T-helper 1 cell treated with Interleukin-12 subunit alpha and Interleukin-12 subunit beta and Interleukin-4 antibody, amounts not matched to agents 30 μg/mL and 1 μg/mL, for 36 hours (primary cell): ENCODE measurements around the gene ITGA8.
"Not testable (repeated sequence)": the region's sequence is repeated elsewhere in the genome, so short reads cannot be mapped to it uniquely, and the experiment has no call there.

Experiments used
- H3K27ac Mint-ChIP-seq: one replicate; pipeline ENCODE4 v1.8.0; 2021; ENCODE audit warnings: mild to moderate bottlenecking, mixed read lengths
- H3K27me3 Mint-ChIP-seq: one replicate; pipeline ENCODE4 v1.8.0; 2021; ENCODE audit warnings: low read depth, mixed read lengths
- H3K36me3 Mint-ChIP-seq: one replicate; pipeline ENCODE4 v1.8.0; 2021; ENCODE audit warnings: low read depth, mixed read lengths
- H3K4me1 Mint-ChIP-seq: one replicate; pipeline ENCODE4 v1.8.0; 2021; ENCODE audit warnings: low read depth, mixed read lengths
- H3K4me3 Mint-ChIP-seq: one replicate; pipeline ENCODE4 v1.8.0; 2021; ENCODE audit warnings: mild to moderate bottlenecking, moderate library complexity, mixed read lengths
- H3K9me3 Mint-ChIP-seq: one replicate; pipeline ENCODE4 v1.8.0; 2021; ENCODE audit warnings: mixed read lengths

The ITGA8 gene

GRCh38 chr10:15681076-15681475, 38.6 kb downstream of the ITGA8 start:
- Mint-ChIP-seq H3K36me3 (no peaks in the 10 kb centered on the region), H3K9me3 (no peaks in the 10 kb centered on the region), H3K4me1 (no peaks in the 10 kb centered on the region), H3K27me3 (peaks cover 25% of the 10 kb centered on the region), H3K27ac (no peak overlapping the region), H3K4me3 (no peak overlapping the region)

- no peaks in the 10 kb centered on the region for H3K4me1 Mint-ChIP-seq
- no peaks in the 10 kb centered on the region for H3K9me3 Mint-ChIP-seq
- H3K4me3 Mint-ChIP-seq: no peak overlapping the region
- H3K27me3 Mint-ChIP-seq: peaks cover 19% of the 10 kb centered on the region
- no peak overlapping the region for H3K27ac Mint-ChIP-seq
- no peaks in the 10 kb centered on the region for H3K36me3 Mint-ChIP-seq
Measured at GRCh38 chr10:15678851-15679250, 40.9 kb downstream of the ITGA8 start.

- H3K36me3 Mint-ChIP-seq: no peaks in the 10 kb centered on the region
- H3K9me3 Mint-ChIP-seq: no peaks in the 10 kb centered on the region
- H3K27me3 Mint-ChIP-seq: peaks cover 3% of the 10 kb centered on the region
- H3K4me1 Mint-ChIP-seq: no peaks in the 10 kb centered on the region
- no peak overlapping the region for H3K4me3 Mint-ChIP-seq
- no peak overlapping the region for H3K27ac Mint-ChIP-seq
Measured at GRCh38 chr10:15672469-15672868, 47.3 kb downstream of the ITGA8 start.

- Mint-ChIP-seq H3K36me3 (no peaks in the 10 kb centered on the region), H3K4me3 (no peak overlapping the region), H3K9me3 (no peaks in the 10 kb centered on the region), H3K4me1 (no peaks in the 10 kb centered on the region), H3K27me3 (no peaks in the 10 kb centered on the region), H3K27ac (no peak overlapping the region)
Measured at GRCh38 chr10:15670880-15671279, 48.8 kb downstream of the ITGA8 start.

GRCh38 chr10:15661574-15661973, 58.1 kb downstream of the ITGA8 start:
- no peaks in the 10 kb centered on the region for H3K4me1 Mint-ChIP-seq
- H3K9me3 Mint-ChIP-seq: no peaks in the 10 kb centered on the region
- no peak overlapping the region for H3K4me3 Mint-ChIP-seq
- no peaks in the 10 kb centered on the region for H3K36me3 Mint-ChIP-seq
- H3K27me3 Mint-ChIP-seq: no peaks in the 10 kb centered on the region
- H3K27ac Mint-ChIP-seq: no peak overlapping the region

GRCh38 chr10:15660990-15661389, 58.7 kb downstream of the ITGA8 start:
- Mint-ChIP-seq H3K9me3 (no peaks in the 10 kb centered on the region), H3K27me3 (no peaks in the 10 kb centered on the region), H3K4me1 (no peaks in the 10 kb centered on the region), H3K4me3 (no peak overlapping the region), H3K36me3 (no peaks in the 10 kb centered on the region), H3K27ac (no peak overlapping the region)

GRCh38 chr10:15658069-15658702, 61.5 kb downstream of the ITGA8 start:
- no peak overlapping the region for H3K4me3 Mint-ChIP-seq
- no peaks in the 10 kb centered on the region for H3K36me3 Mint-ChIP-seq
- no peaks in the 10 kb centered on the region for H3K9me3 Mint-ChIP-seq
- no peaks in the 10 kb centered on the region for H3K4me1 Mint-ChIP-seq
- no peak overlapping the region for H3K27ac Mint-ChIP-seq
- H3K27me3 Mint-ChIP-seq: peaks cover under 1% of the 10 kb centered on the region

GRCh38 chr10:15652757-15653156, 67.0 kb downstream of the ITGA8 start:
- no peak overlapping the region for H3K27ac Mint-ChIP-seq
- no peaks in the 10 kb centered on the region for H3K9me3 Mint-ChIP-seq
- H3K4me3 Mint-ChIP-seq: no peak overlapping the region
- no peaks in the 10 kb centered on the region for H3K36me3 Mint-ChIP-seq
- H3K27me3 Mint-ChIP-seq: peaks cover 5% of the 10 kb centered on the region
- H3K4me1 Mint-ChIP-seq: no peaks in the 10 kb centered on the region

- H3K4me3 Mint-ChIP-seq: no peak overlapping the region
- no peaks in the 10 kb centered on the region for H3K9me3 Mint-ChIP-seq
Measured at GRCh38 chr10:15652117-15652516, 67.6 kb downstream of the ITGA8 start.

GRCh38 chr10:15651175-15651574, 68.5 kb downstream of the ITGA8 start:
- no peaks in the 10 kb centered on the region for H3K36me3 Mint-ChIP-seq
- H3K27me3 Mint-ChIP-seq: peaks cover 5% of the 10 kb centered on the region
- no peaks in the 10 kb centered on the region for H3K9me3 Mint-ChIP-seq
- no peak overlapping the region for H3K27ac Mint-ChIP-seq
- no peak overlapping the region for H3K4me3 Mint-ChIP-seq
- H3K4me1 Mint-ChIP-seq: no peaks in the 10 kb centered on the region

More at GRCh38 chr10:15652117-15652516, 67.6 kb downstream of the ITGA8 start:
- no peak overlapping the region for H3K27ac Mint-ChIP-seq
- peaks cover 5% of the 10 kb centered on the region for H3K27me3 Mint-ChIP-seq
- H3K4me1 Mint-ChIP-seq: no peaks in the 10 kb centered on the region
- H3K36me3 Mint-ChIP-seq: no peaks in the 10 kb centered on the region

- Mint-ChIP-seq H3K4me1 (no peaks in the 10 kb centered on the region), H3K4me3 (no peak overlapping the region), H3K27me3 (no peaks in the 10 kb centered on the region), H3K27ac (no peak overlapping the region), H3K36me3 (no peaks in the 10 kb centered on the region), H3K9me3 (no peaks in the 10 kb centered on the region)
Measured at GRCh38 chr10:15642095-15642494, 77.6 kb downstream of the ITGA8 start.

- no peak overlapping the region for H3K4me3 Mint-ChIP-seq
- no peak overlapping the region for H3K27ac Mint-ChIP-seq
- no peaks in the 10 kb centered on the region for H3K27me3 Mint-ChIP-seq
- no peaks in the 10 kb centered on the region for H3K9me3 Mint-ChIP-seq
- H3K36me3 Mint-ChIP-seq: no peaks in the 10 kb centered on the region
- no peaks in the 10 kb centered on the region for H3K4me1 Mint-ChIP-seq
Measured at GRCh38 chr10:15640536-15641085, 79.1 kb downstream of the ITGA8 start.

GRCh38 chr10:15636446-15636845, 83.3 kb downstream of the ITGA8 start:
- Mint-ChIP-seq H3K36me3 (no peaks in the 10 kb centered on the region), H3K4me1 (no peaks in the 10 kb centered on the region), H3K4me3 (no peak overlapping the region), H3K9me3 (no peaks in the 10 kb centered on the region), H3K27ac (no peak overlapping the region), H3K27me3 (no peaks in the 10 kb centered on the region)

GRCh38 chr10:15632456-15633091, 87.1 kb downstream of the ITGA8 start:
- Mint-ChIP-seq H3K27ac (no peak overlapping the region), H3K4me1 (no peaks in the 10 kb centered on the region)

GRCh38 chr10:15631205-15631604, 88.5 kb downstream of the ITGA8 start:
- not testable (repeated sequence) for H3K4me1 Mint-ChIP-seq, H3K9me3 Mint-ChIP-seq, H3K4me3 Mint-ChIP-seq, H3K36me3 Mint-ChIP-seq, H3K27me3 Mint-ChIP-seq, H3K27ac Mint-ChIP-seq

More at GRCh38 chr10:15632456-15633091, 87.1 kb downstream of the ITGA8 start:
- Mint-ChIP-seq H3K4me3 (no peak overlapping the region), H3K36me3 (no peaks in the 10 kb centered on the region), H3K9me3 (no peaks in the 10 kb centered on the region), H3K27me3 (no peaks in the 10 kb centered on the region)
